Measurements from ENCODE around the gene PCSK2.

DNA sequence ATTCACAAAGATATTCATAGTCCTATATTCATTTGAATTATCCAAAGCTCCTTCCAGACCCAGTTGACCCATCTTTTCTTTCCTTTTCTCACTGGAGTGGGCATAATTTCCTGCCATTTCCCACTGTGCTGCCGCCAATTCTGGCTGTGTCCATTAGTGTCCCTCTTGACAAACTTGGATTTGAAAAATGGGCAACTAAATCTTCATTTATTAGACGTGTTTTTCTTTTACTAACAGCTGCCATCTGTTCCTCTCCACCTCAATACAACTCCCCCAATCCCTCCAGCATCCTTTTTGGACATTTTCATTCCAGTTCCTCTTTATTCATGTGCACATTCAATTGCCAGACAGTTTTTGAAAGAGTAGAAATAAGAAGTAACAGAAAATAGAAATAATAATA, 90.5 kb downstream of the PCSK2 start:
- TF ChIP-seq CTCF (IDR thresholded peaks at IDR 0.05; ENCODE audit: poor library complexity) (no peak), EZH2 (IDR thresholded peaks at IDR 0.05; ENCODE audit: borderline replicate concordance) (no peak), EZH2phosphoT487 (IDR thresholded peaks at IDR 0.05; ENCODE audit: low read depth, severe bottlenecking, unreplicated experiment) (no peak)
